Renal cortex interstitium (tissue), 11 donors: ENCODE results near the gene MARCHF2. TPM values are rescaled to one million over a fixed set of nuclear protein-coding genes. Genes with fewer than 3 reads are reported as not detected.

Source experiments
- DNase-seq, 11 donors: peaks; one replicate each; pipeline ENCODE4 v3.0.0-alpha.2; 2013; ENCODE audit warnings: low read depth in 9 of 11, low spot score in 4 of 11; ENCODE audit errors: extremely low read depth in 1 of 11
- polyA plus RNA-seq, 3 donors: library from polyadenylated mRNA; unstranded; fragments of 120-200 nt; gene quantifications; one replicate each; pipeline ENCODE4 v1.2.1, GENCODE V29; 2013; ENCODE audit not compliant: insufficient read length in 3 of 3

Gene MARCHF2
- polyA plus RNA-seq, 3 donors, result 12.7 to 16.5 (median 16.0) TPM

DNA sequence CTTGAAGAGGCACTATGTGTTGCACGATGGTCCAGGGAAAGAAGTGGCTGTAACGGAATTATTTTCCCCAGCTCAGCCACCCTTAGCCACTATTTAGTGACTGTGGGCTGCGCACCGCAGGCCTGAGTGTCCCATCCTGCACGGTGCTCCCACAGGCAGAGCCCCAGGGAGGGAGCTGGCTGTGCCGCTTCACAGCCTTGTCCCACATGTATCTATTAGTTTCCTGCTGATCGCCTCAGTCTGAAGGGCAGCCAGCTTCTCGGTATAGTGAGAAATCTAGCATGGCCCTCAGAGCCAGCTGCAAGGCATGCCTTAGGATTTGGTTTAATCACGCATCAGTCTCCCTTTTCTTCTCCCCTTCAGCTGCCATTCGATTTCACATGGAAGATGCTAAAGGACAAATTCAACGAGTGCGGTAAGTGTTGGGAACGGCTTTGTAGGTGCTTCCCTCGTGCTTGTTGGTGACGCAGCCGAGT, 73.6 kb downstream of the MARCHF2 start:
- no peak for DNase-seq

GRCh38 chr19:8487137-8487851, 74.2 kb downstream of the MARCHF2 start:
- no peak for DNase-seq

- no peak for DNase-seq
These were observed 75.3 kb downstream of the MARCHF2 start for GRCh38 chr19:8488365-8488764.

Other genes starting within 250 kb of the MARCHF2 start
- gene CERS4, start 203.9 kb upstream of the MARCHF2 start, polyA plus RNA-seq, result 10 to 100 TPM; 31.8 to 55.9 (median 43.8) TPM
- gene CD320, start 104.9 kb upstream of the MARCHF2 start, polyA plus RNA-seq, result 10 to 100 TPM; 23.8 to 44.1 (median 39.7) TPM
- 10 to 100 TPM; 38.0 to 55.0 (median 52.7) TPM for gene NDUFA7, start 91.9 kb upstream of the MARCHF2 start, polyA plus RNA-seq
- 100 to 1,000 TPM; 328 to 611 (median 520) TPM for gene RPS28, start 91.8 kb upstream of the MARCHF2 start, polyA plus RNA-seq
- 10 to 100 TPM in 2 of 3 donors, 1 to 10 TPM in 1; 5.9 to 15.5 (median 14.2) TPM for gene KANK3, start 70.0 kb upstream of the MARCHF2 start, polyA plus RNA-seq
- 1 to 10 TPM; 2.6 to 3.9 (median 3.1) TPM for gene ANGPTL4, start 49.1 kb upstream of the MARCHF2 start, polyA plus RNA-seq
- gene RAB11B, start 22.9 kb upstream of the MARCHF2 start, polyA plus RNA-seq, result 100 to 1,000 TPM; 122 to 168 (median 165) TPM
- gene HNRNPM, start 31.7 kb downstream of the MARCHF2 start, polyA plus RNA-seq, result 100 to 1,000 TPM; 352 to 459 (median 415) TPM
- 1 to 10 TPM; 1.5 to 3.2 (median 1.7) TPM for gene PRAM1, start 89.3 kb downstream of the MARCHF2 start, polyA plus RNA-seq
- 10 to 100 TPM; 20.4 to 30.7 (median 25.0) TPM for gene ZNF414, start 100.9 kb downstream of the MARCHF2 start, polyA plus RNA-seq
- 10 to 100 TPM in 1 of 3 donors, 1 to 10 TPM in 2; 3.7 to 10.5 (median 5.5) TPM for gene MYO1F, start 164.1 kb downstream of the MARCHF2 start, polyA plus RNA-seq
- 10 to 100 TPM; 30.0 to 51.8 (median 45.0) TPM for gene ADAMTS10, start 197.4 kb downstream of the MARCHF2 start, polyA plus RNA-seq
- not detected for gene NFILZ, start 217.3 kb downstream of the MARCHF2 start, polyA plus RNA-seq